ENCODE measurements around the gene WDFY4. TPM values are rescaled to one million over a fixed set of nuclear protein-coding genes. Genes with fewer than 3 reads are reported as not detected.

WDFY4 gene
- polyA plus RNA-seq, 1 donor (not counting 4 experiments of a cell fraction or from before 2014, with no cell fraction given) = 0.04 TPM

GRCh38 chr10:48807791-48808470 is 123.3 kb downstream of the WDFY4 start:
- dilution Hi-C loops (cut with MboI; ENCODE audit: extremely low pct_ligation_motif_present, low sequenced_read_pairs) = no loop called here
- Histone ChIP-seq H3K4me1 (ENCODE audit: control insufficient read depth, extremely low read depth, insufficient read depth, low read length) (peaks cover 45% of the 10 kb centered on the region), H3K4me2 (ENCODE audit: control insufficient read depth, extremely low read depth, insufficient read depth, low read depth, low read length) (peak overlapping the region; percentile 38), H3K9me1 (ENCODE audit: control insufficient read depth, extremely low read depth, insufficient read depth, low read length) (no peaks in the 10 kb centered on the region), H3K79me2 (ENCODE audit: control insufficient read depth, insufficient read depth, low read length) (no peaks in the 10 kb centered on the region), H4K20me1 (ENCODE audit: control insufficient read depth, extremely low read depth, insufficient read depth, low read length) (no peaks in the 10 kb centered on the region), H3K27ac (ENCODE audit: control insufficient read depth, insufficient read depth, low read length) (no peak overlapping the region), H3K27me3 (ENCODE audit: control insufficient read depth, extremely low read depth, insufficient read depth, low read length) (no peaks in the 10 kb centered on the region), H2AFZ (ENCODE audit: control insufficient read depth, low read length) (no peak overlapping the region), H3K9ac (ENCODE audit: control insufficient read depth, extremely low read depth, insufficient read depth, low read length) (no peak overlapping the region), H3K36me3 (ENCODE audit: control insufficient read depth in 2 of 2, extremely low read depth in 1 of 2, insufficient read depth in 2 of 2, low read length in 2 of 2) (no peaks in the 10 kb centered on the region), H3K4me3 (ENCODE audit: control insufficient read depth in 2 of 3, extremely low read depth in 1 of 3, insufficient read depth in 2 of 3, low read depth in 1 of 3, low read length in 3 of 3) (no peak overlapping the region), H3K9me3 (ENCODE audit: control insufficient read depth, low read depth, low read length) (no peaks in the 10 kb centered on the region)
- FAIRE-seq (peak; percentile 79), DNase-seq (ENCODE audit: low read depth, low spot score) (no peak)
- TF ChIP-seq EZH2 (IDR thresholded peaks at IDR 0.05; ENCODE audit: low read length) (no peak), CTCF (optimal IDR thresholded peaks at IDR 0.05 in 1 of 3, IDR thresholded peaks at IDR 0.05 in 1 of 3, conservative IDR thresholded peaks at IDR 0.05 in 1 of 3; ENCODE audit: extremely low read depth in 1 of 3, insufficient read depth in 2 of 3, low read length in 3 of 3) (no peak)

DNA sequence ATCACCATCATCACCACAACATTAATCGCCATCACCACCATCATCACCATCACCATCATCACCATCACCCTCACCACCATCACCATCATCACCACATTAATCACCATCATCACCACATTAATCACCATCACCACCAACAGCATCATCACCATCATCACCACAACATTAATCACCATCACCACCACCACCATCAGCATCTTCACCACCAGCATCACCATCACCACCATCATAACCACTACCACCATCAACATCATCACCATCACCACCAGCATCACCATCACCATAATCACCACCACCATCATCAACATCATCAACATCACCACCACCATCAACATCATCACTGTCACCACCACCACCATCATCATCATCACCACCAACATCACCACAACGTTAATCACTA is 124.6 kb downstream of the WDFY4 start:
- Histone ChIP-seq H3K36me3 (ENCODE audit: control insufficient read depth in 2 of 2, extremely low read depth in 1 of 2, insufficient read depth in 2 of 2, low read length in 2 of 2) (no peaks in the 10 kb centered on the region), H3K9me1 (ENCODE audit: control insufficient read depth, extremely low read depth, insufficient read depth, low read length) (no peaks in the 10 kb centered on the region), H3K9me3 (ENCODE audit: control insufficient read depth, low read depth, low read length) (no peaks in the 10 kb centered on the region), H2AFZ (ENCODE audit: control insufficient read depth, low read length) (no peak overlapping the region), H3K9ac (ENCODE audit: control insufficient read depth, extremely low read depth, insufficient read depth, low read length) (no peak overlapping the region), H3K4me1 (ENCODE audit: control insufficient read depth, extremely low read depth, insufficient read depth, low read length) (peaks cover 45% of the 10 kb centered on the region), H3K27ac (ENCODE audit: control insufficient read depth, insufficient read depth, low read length) (no peak overlapping the region), H3K79me2 (ENCODE audit: control insufficient read depth, insufficient read depth, low read length) (no peaks in the 10 kb centered on the region), H3K4me3 (ENCODE audit: control insufficient read depth in 2 of 3, extremely low read depth in 1 of 3, insufficient read depth in 2 of 3, low read depth in 1 of 3, low read length in 3 of 3) (no peak overlapping the region), H4K20me1 (ENCODE audit: control insufficient read depth, extremely low read depth, insufficient read depth, low read length) (no peaks in the 10 kb centered on the region), H3K27me3 (ENCODE audit: control insufficient read depth, extremely low read depth, insufficient read depth, low read length) (no peaks in the 10 kb centered on the region), H3K4me2 (ENCODE audit: control insufficient read depth, extremely low read depth, insufficient read depth, low read depth, low read length) (no peak overlapping the region)
- dilution Hi-C loops (cut with MboI; ENCODE audit: extremely low pct_ligation_motif_present, low sequenced_read_pairs) = no loop called here
- DNase-seq (ENCODE audit: low read depth, low spot score) (no peak), FAIRE-seq (no peak)
- TF ChIP-seq CTCF (optimal IDR thresholded peaks at IDR 0.05 in 1 of 3, IDR thresholded peaks at IDR 0.05 in 1 of 3, conservative IDR thresholded peaks at IDR 0.05 in 1 of 3; ENCODE audit: extremely low read depth in 1 of 3, insufficient read depth in 2 of 3, low read length in 3 of 3) = no peak
- TF ChIP-seq EZH2 (IDR thresholded peaks at IDR 0.05; ENCODE audit: low read length) = no peak

Data from keratinocyte (primary cell).